ENCODE measurements around the gene MAP3K14.

Gene MAP3K14

GRCh38 chr17:45240905-45241327, 75.9 kb downstream of the MAP3K14 start:
- Histone ChIP-seq H3K27me3 (ENCODE audit: low read length) (no peaks in the 10 kb centered on the region), H3K79me2 (ENCODE audit: insufficient read depth, low read length) (no peaks in the 10 kb centered on the region), H2AFZ (ENCODE audit: low read depth, low read length, severe bottlenecking) (no peak overlapping the region), H3K27ac (ENCODE audit: low read depth, low read length) (no peak overlapping the region), H3K4me3 (ENCODE audit: insufficient read depth, low read length, poor library complexity, severe bottlenecking) (no peak overlapping the region), H3K9ac (ENCODE audit: low read length) (no peak overlapping the region), H3K4me2 (ENCODE audit: low read depth, low read length, poor library complexity, severe bottlenecking) (no peak overlapping the region), H3K9me2 (replicated peaks; ENCODE audit: insufficient read depth, low read length) (no peaks in the 10 kb centered on the region), H4K20me1 (ENCODE audit: low read depth, low read length) (no peaks in the 10 kb centered on the region), H3K9me3 (ENCODE audit: insufficient read depth, low read length) (no peaks in the 10 kb centered on the region), H3K36me3 (ENCODE audit: low read length) (0 out of 2 replicates have a peak, but pooled peaks cover 4% of the 10 kb centered on the region), H3F3A (ENCODE audit: insufficient read depth) (no peaks in the 10 kb centered on the region)
- TF ChIP-seq CTCF (IDR thresholded peaks at IDR 0.05; ENCODE audit: insufficient read depth, low read length, poor library complexity, severe bottlenecking) (no peak), EZH2phosphoT487 (conservative IDR thresholded peaks at IDR 0.05; ENCODE audit: low read length) (no peak)

GRCh38 chr17:45238155-45238774, 78.6 kb downstream of the MAP3K14 start:
- H2AFZ ChIP-seq (ENCODE audit: low read depth, low read length, severe bottlenecking) = no peak overlapping the region
- H3K36me3 ChIP-seq (ENCODE audit: low read length) = 0 out of 2 replicates have a peak, but pooled peaks cover 4% of the 10 kb centered on the region

GRCh38 chr17:45237686-45238085, 79.1 kb downstream of the MAP3K14 start:
- Histone ChIP-seq H4K20me1 (ENCODE audit: low read depth, low read length) (no peaks in the 10 kb centered on the region), H3K36me3 (ENCODE audit: low read length) (0 out of 2 replicates have a peak, but pooled peaks cover 4% of the 10 kb centered on the region), H3F3A (ENCODE audit: insufficient read depth) (0 out of 2 replicates have a peak, but pooled peaks cover 4% of the 10 kb centered on the region), H3K9me2 (replicated peaks; ENCODE audit: insufficient read depth, low read length) (no peaks in the 10 kb centered on the region), H3K4me2 (ENCODE audit: low read depth, low read length, poor library complexity, severe bottlenecking) (no peak overlapping the region), H3K27ac (ENCODE audit: low read depth, low read length) (no peak overlapping the region), H3K4me3 (ENCODE audit: insufficient read depth, low read length, poor library complexity, severe bottlenecking) (no peak overlapping the region), H3K27me3 (ENCODE audit: low read length) (no peaks in the 10 kb centered on the region), H3K79me2 (ENCODE audit: insufficient read depth, low read length) (no peaks in the 10 kb centered on the region), H3K9me3 (ENCODE audit: insufficient read depth, low read length) (no peaks in the 10 kb centered on the region), H3K9ac (ENCODE audit: low read length) (no peak overlapping the region), H2AFZ (ENCODE audit: low read depth, low read length, severe bottlenecking) (no peak overlapping the region)
- TF ChIP-seq CTCF (IDR thresholded peaks at IDR 0.05; ENCODE audit: insufficient read depth, low read length, poor library complexity, severe bottlenecking) (no peak), EZH2phosphoT487 (conservative IDR thresholded peaks at IDR 0.05; ENCODE audit: low read length) (no peak)

More at GRCh38 chr17:45238155-45238774, 78.6 kb downstream of the MAP3K14 start:
- TF ChIP-seq CTCF (IDR thresholded peaks at IDR 0.05; ENCODE audit: insufficient read depth, low read length, poor library complexity, severe bottlenecking) (no peak), EZH2phosphoT487 (conservative IDR thresholded peaks at IDR 0.05; ENCODE audit: low read length) (no peak)
- H3K4me3 ChIP-seq (ENCODE audit: insufficient read depth, low read length, poor library complexity, severe bottlenecking) = no peak overlapping the region
- H3K79me2 ChIP-seq (ENCODE audit: insufficient read depth, low read length) = no peaks in the 10 kb centered on the region
- no peaks in the 10 kb centered on the region for H3K27me3 ChIP-seq (ENCODE audit: low read length)
- H3K9me3 ChIP-seq (ENCODE audit: insufficient read depth, low read length) = no peaks in the 10 kb centered on the region
- H3K9me2 ChIP-seq (replicated peaks; ENCODE audit: insufficient read depth, low read length) = no peaks in the 10 kb centered on the region
- 0 out of 2 replicates have a peak, but pooled peaks cover 4% of the 10 kb centered on the region for H3F3A ChIP-seq (ENCODE audit: insufficient read depth)
- H4K20me1 ChIP-seq (ENCODE audit: low read depth, low read length) = no peaks in the 10 kb centered on the region
- H3K4me2 ChIP-seq (ENCODE audit: low read depth, low read length, poor library complexity, severe bottlenecking) = no peak overlapping the region
- no peak overlapping the region for H3K27ac ChIP-seq (ENCODE audit: low read depth, low read length)
- no peak overlapping the region for H3K9ac ChIP-seq (ENCODE audit: low read length)
